HEK293T (cell line): ENCODE data around the gene MAP2K7.
A peak's percentile ranks its signal among the peaks of the same experiment; 100 is the strongest.

ENCODE experiments used
- CTCF ChIA-PET: fragments of 350-600 bp; formaldehyde crosslinking; extraction: SDS; loops from one replicate; lab custom pipeline; 2021; ENCODE audit warnings: antibody characterized with exemption, inconsistent platforms; lab: Yijun Ruan, JAX
- POLR2A ChIA-PET: fragments of 350-600 bp; formaldehyde crosslinking; extraction: SDS; loops from one replicate; lab custom pipeline; 2020; ENCODE audit warnings: antibody characterized with exemption, inconsistent platforms; lab: Yijun Ruan, JAX
- DNase-seq: peaks from one replicate; pipeline ENCODE4 v3.0.0; 2012; ENCODE audit warnings: mixed read lengths; ENCODE audit errors: extremely low spot score
- ARNT ChIP-seq: fragments of 450-650 bp; IDR thresholded peaks from 2 replicates; pipeline ENCODE4 v1.6.1; 2017; ENCODE audit warnings: mild to moderate bottlenecking
- BHLHE40 ChIP-seq: fragments of 450-650 bp; IDR thresholded peaks from 2 replicates; pipeline ENCODE4 v1.6.1; 2016; ENCODE audit warnings: mild to moderate bottlenecking, moderate library complexity, borderline replicate concordance
- CTBP1 ChIP-seq: fragments of 450-650 bp; IDR thresholded peaks from 2 replicates; pipeline ENCODE4 v1.6.1; 2016; ENCODE audit warnings: borderline replicate concordance
- ELF4 ChIP-seq: fragments of 450-650 bp; IDR thresholded peaks from 2 replicates; pipeline ENCODE4 v1.6.1; 2017; ENCODE audit warnings: antibody characterized with exemption
- FOXA1 ChIP-seq: fragments of 450-650 bp; IDR thresholded peaks from 2 replicates; pipeline ENCODE4 v1.6.1; 2016; ENCODE audit warnings: mild to moderate bottlenecking
- FOXK2 ChIP-seq: fragments of 450-650 bp; IDR thresholded peaks from 2 replicates; pipeline ENCODE4 v1.6.1; 2016; ENCODE audit warnings: mild to moderate bottlenecking
- FOXM1 ChIP-seq: fragments of 450-650 bp; IDR thresholded peaks from 2 replicates; pipeline ENCODE4 v1.6.1; 2017; ENCODE audit warnings: mild to moderate bottlenecking, borderline replicate concordance
- HDGF ChIP-seq: fragments of 450-650 bp; IDR thresholded peaks from 2 replicates; pipeline ENCODE4 v1.6.1; 2017; ENCODE audit warnings: antibody characterized with exemption, borderline replicate concordance
- L3MBTL2 ChIP-seq: fragments of 450-650 bp; conservative IDR thresholded peaks from 2 replicates; pipeline ENCODE4 v1.6.1; 2016; ENCODE audit warnings: mild to moderate bottlenecking
- LEF1 ChIP-seq: fragments of 450-650 bp; IDR thresholded peaks from 2 replicates; pipeline ENCODE4 v1.6.1; 2017; ENCODE audit warnings: mild to moderate bottlenecking, borderline replicate concordance
- NFRKB ChIP-seq: fragments of 450-650 bp; IDR thresholded peaks from 2 replicates; pipeline ENCODE4 v1.6.1; 2016; ENCODE audit warnings: mild to moderate bottlenecking, moderate library complexity
- SP1 ChIP-seq: fragments of 450-650 bp; IDR thresholded peaks from 2 replicates; pipeline ENCODE4 v1.6.1; 2017
- SUZ12 ChIP-seq: fragments of 450-650 bp; IDR thresholded peaks from 2 replicates; pipeline ENCODE4 v1.6.1; 2016; ENCODE audit warnings: mild to moderate bottlenecking
- TARDBP ChIP-seq: fragments of 450-650 bp; IDR thresholded peaks from 2 replicates; pipeline ENCODE4 v1.6.1; 2016
- ZNF384 ChIP-seq: fragments of 450-650 bp; IDR thresholded peaks from 2 replicates; pipeline ENCODE4 v1.6.1; 2016
- TF ChIP-seq, protein P1 (sequence below): fragments of 450-650 bp; IDR thresholded peaks from 2 replicates; pipeline ENCODE4 v1.6.1; 2016

Gene MAP2K7

DNA sequence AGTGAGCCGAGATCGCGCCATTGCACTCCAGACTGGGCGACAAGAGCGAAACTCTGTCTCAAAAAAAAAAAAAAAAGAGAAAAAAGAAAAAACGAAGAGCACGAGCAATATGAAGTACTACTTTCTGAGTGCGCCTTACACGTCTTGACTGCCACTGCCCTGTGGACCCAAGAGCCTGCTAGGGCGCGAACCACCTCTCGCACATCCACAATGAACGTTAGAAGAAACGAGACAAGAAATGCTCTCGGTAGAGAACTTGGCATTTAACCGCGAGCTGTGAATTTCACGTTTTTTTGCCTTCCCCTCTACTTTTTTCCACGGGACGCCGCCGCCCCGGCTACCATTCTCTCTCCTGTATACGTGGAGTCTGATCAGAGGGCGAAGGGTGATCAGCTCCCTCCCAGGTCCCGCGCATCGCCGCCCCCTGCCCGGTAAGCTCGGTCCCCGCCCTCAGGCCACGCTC is 39.3 kb downstream of the MAP2K7 start:
- POLR2A ChIA-PET, result interaction anchor here (0.5 to 2.5 kb wide), 22 partner anchors 8 to 470 kb away, joined by 3 to 32 read pairs (median 4); partner anchors contain the start of genes ELAVL1, MAP2K7, MARCHF2 and SNAPC2
- CTCF ChIA-PET, result interaction anchor here (0.6 to 2.8 kb wide), 4 partner anchors 14 to 74 kb away, joined by 3 to 29 read pairs (median 6); no protein-coding TSS in a partner anchor
- no peak for DNase-seq
- TF ChIP-seq SUZ12 (no peak), L3MBTL2 (no peak), FOXA1 (no peak), HDGF (no peak), ZNF384 (no peak), TARDBP (no peak), LEF1 (no peak), BHLHE40 (no peak), ELF4 (no peak), NFRKB (no peak), ARNT (no peak), SP1 (no peak)
- TF ChIP-seq, protein P1, sequence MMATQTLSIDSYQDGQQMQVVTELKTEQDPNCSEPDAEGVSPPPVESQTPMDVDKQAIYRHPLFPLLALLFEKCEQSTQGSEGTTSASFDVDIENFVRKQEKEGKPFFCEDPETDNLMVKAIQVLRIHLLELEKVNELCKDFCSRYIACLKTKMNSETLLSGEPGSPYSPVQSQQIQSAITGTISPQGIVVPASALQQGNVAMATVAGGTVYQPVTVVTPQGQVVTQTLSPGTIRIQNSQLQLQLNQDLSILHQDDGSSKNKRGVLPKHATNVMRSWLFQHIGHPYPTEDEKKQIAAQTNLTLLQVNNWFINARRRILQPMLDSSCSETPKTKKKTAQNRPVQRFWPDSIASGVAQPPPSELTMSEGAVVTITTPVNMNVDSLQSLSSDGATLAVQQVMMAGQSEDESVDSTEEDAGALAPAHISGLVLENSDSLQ, result no peak

DNA sequence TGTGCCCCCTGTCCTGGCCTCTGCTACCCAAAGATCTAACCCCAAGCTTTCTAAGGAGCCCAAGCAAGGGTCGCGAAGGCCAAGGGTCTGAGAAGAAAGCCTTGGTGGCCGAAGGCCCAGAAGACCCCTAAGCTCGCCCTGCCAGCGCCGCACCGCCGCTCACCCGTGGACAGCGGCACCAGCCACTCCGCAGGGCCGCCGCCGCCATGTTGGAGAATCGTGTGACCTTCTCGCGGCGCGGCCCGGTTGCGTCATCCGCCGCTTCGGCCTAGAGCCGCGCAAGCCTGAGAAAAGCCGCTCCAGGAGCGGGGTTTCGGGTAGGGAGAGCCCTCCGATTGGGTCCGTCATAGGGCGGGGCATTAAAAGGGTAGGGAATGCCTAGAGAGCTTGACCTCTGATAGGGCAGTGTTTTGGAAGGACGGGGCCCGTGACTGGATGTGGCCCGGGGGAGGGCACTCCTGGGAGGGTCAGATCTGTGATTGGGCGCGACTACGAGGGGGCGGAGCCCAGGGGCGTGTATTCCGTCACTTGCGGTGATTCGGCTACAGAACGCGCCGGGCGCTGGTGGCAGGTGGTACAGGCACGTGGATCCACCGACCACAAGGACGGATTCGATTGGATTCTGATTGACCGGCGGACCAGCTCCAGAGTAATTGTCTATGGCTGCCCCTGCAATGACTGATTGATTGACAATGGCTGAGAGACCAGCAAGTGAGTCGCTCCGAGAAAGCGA is 39.9 kb downstream of the MAP2K7 start, which contains the start of gene TIMM44:
TSS of gene TIMM44 (minus strand) at position 223 of the 733 bp plus-strand sequence. CDS start at position 208, 15 bp downstream.
- peak; percentile 96 for DNase-seq
- CTCF ChIA-PET, result interaction anchor here (0.6 to 2.8 kb wide), 9 partner anchors 11 to 141 kb away, joined by 3 to 29 read pairs (median 4); no protein-coding TSS in a partner anchor
- TF ChIP-seq SUZ12, result no peak
- TF ChIP-seq FOXM1, result no peak
- TF ChIP-seq ZNF384, result no peak
- TF ChIP-seq, protein P1, result peak; percentile 93
- peak; percentile 96 for TF ChIP-seq L3MBTL2
- TF ChIP-seq SP1, result no peak
- no peak for TF ChIP-seq BHLHE40
- TF ChIP-seq LEF1, result no peak
- TF ChIP-seq ARNT, result no peak
- peak; percentile 77 for TF ChIP-seq ELF4
- TF ChIP-seq TARDBP, result no peak
- TF ChIP-seq HDGF, result 0 out of 2 replicates have a peak, but pooled peaks have one; percentile 41
- TF ChIP-seq CTBP1, result no peak; the same call in 1 of the 2 replicates
- TF ChIP-seq FOXA1, result no peak
- no peak for TF ChIP-seq FOXK2
- peak; percentile 79 for TF ChIP-seq NFRKB
- POLR2A ChIA-PET, result interaction anchor here (0.5 to 2.5 kb wide), 30 partner anchors 8 to 469 kb away, joined by 3 to 32 read pairs (median 4); partner anchors contain the start of genes CTXN1, ELAVL1, LRRC8E and MAP2K7

DNA sequence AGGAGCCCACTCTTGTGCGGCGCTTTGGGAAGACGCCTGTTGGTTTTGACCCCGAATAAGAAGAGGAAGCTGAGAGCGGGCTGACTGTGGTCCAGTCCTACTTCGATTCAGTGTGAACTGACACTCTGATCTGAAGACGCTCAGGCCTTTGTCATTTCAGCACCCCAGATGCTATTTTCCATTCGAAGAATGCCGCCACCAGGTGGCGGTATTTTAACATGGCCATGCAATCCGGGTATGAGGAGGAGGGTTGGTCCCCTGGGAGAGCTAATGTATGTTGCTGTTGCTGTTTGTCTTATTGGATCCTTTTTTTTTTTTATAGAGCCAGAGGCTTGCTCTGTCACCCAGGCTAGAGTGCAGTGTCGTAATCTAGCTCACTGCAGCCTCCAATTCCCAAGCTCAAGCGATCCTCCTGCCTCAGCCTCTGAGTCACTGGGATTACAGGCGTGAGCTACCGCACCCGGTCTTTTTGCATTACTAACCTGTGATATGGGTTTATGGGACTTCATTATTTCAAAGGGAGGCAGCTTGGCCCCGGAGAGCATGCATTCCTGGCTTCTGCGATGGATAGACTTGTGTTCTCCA is 40.6 kb downstream of the MAP2K7 start:
- POLR2A ChIA-PET, result interaction anchor here (0.6 to 2.5 kb wide), 24 partner anchors 8 to 377 kb away, joined by 3 to 32 read pairs (median 4); partner anchors contain the start of genes CTXN1, ELAVL1, LRRC8E and MAP2K7
- CTCF ChIA-PET, result interaction anchor here (0.6 to 2.8 kb wide), 11 partner anchors 11 to 177 kb away, joined by 3 to 29 read pairs (median 5); no protein-coding TSS in a partner anchor
- TF ChIP-seq FOXM1, result no peak
- no peak for TF ChIP-seq CTBP1
- peak; percentile 62 for TF ChIP-seq L3MBTL2
- no peak for TF ChIP-seq SP1
- no peak for TF ChIP-seq FOXA1
- peak; percentile 74 for TF ChIP-seq ZNF384
- TF ChIP-seq FOXK2, result no peak
- TF ChIP-seq ELF4, result no peak
- no peak for TF ChIP-seq BHLHE40
- TF ChIP-seq ARNT, result no peak
- peak; percentile 77 for DNase-seq

DNA sequence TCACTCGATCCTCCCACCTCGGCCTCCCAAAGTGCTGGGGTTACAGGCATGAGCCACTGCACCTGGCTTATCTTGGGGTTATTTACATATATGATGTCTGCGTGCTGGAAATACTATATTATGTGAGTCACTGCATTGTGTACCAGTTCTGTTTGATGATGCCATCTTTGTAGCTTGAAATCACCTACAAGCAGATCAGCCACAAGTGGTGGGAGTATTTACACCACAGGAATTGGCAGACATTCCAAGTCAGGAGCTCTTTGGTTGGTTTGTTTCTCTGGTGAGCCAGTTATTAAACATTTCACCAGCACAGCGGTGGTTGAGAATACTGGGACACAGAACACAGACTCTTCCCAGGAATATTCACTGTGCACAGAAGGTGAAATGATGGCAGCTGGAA is 44.3 kb downstream of the MAP2K7 start:
- ChIA-PET POLR2A (no interaction called here), CTCF (no interaction called here)
- TF ChIP-seq FOXK2 (no peak), SUZ12 (no peak), ZNF384 (no peak), FOXA1 (no peak), ELF4 (no peak), FOXM1 (no peak), BHLHE40 (no peak), ARNT (no peak)
- TF ChIP-seq, protein P1, result no peak
- DNase-seq, result no peak

DNA sequence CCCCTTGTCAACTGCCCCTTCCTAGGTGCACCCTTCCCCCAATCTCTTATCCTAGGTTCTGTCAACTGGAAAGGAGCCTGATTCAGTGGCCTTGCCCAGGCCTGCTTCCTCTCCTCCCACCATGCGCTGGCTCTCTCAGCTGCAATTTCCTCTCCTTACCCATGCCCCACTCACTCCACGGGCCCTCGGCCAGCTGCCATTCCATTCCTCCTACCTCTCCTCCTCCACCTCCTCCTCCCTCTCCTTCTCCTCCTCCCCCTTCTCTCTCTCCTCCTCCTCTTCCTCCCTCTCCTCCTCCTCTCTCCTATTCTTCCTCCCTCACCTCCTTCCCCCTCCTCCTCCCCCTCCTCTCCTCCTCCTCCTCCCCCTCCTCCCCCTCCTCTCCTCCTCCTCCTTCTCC is 49.4 kb downstream of the MAP2K7 start:
- POLR2A ChIA-PET, result interaction anchor here (2.8 kb wide), 1 partner anchor 9 kb away, joined by 15 read pairs; the partner anchor contains the start of gene TIMM44
- DNase-seq, result no peak
- CTCF ChIA-PET, result no interaction called here
- TF ChIP-seq TARDBP, result no peak
